MCF 10A (cell line): Measurements from ENCODE around the gene RAD23A. TPM values are rescaled to one million over a fixed set of nuclear protein-coding genes. Genes with fewer than 3 reads are reported as not detected.
"Not testable (repeated sequence)": the region's sequence is repeated elsewhere in the genome, so short reads cannot be mapped to it uniquely, and the experiment has no call there.

Experiments
- BruUV-seq: library from RNA; stranded (reverse); fragments of 400-500 nt; replicated peaks from 2 replicates; lab custom pipeline; 2021; lab: Mats Ljungman, UMichigan
- CTCF ChIA-PET: fragments of 300-600 bp; sonication (Branson Sonifier 250); formaldehyde crosslinking; extraction: SDS; loops from one replicate; lab custom pipeline; 2021; ENCODE audit warnings: antibody characterized with exemption, inconsistent platforms; lab: Yijun Ruan, JAX
- POLR2A ChIA-PET: fragments of 300-600, 350-650 bp; sonication (Branson Sonifier 250); formaldehyde crosslinking; extraction: SDS; loops from one replicate; lab custom pipeline; 2020; ENCODE audit warnings: antibody characterized with exemption, inconsistent platforms; lab: Yijun Ruan, JAX
- DNase-seq: peaks from one replicate; pipeline ENCODE4 v3.0.0-alpha.2; 2018; ENCODE audit not compliant: unreplicated experiment
- H3K27ac Mint-ChIP-seq: one replicate; pipeline ENCODE4 v1.8.0; 2022; ENCODE audit warnings: mild to moderate bottlenecking, low read depth, mixed read lengths; ENCODE audit not compliant: unreplicated experiment
- H3K27me3 Mint-ChIP-seq: one replicate; pipeline ENCODE4 v1.8.0; 2022; ENCODE audit warnings: mixed read lengths; ENCODE audit not compliant: insufficient read depth, unreplicated experiment
- H3K36me3 Mint-ChIP-seq: one replicate; pipeline ENCODE4 v1.8.0; 2022; ENCODE audit warnings: mild to moderate bottlenecking, moderate library complexity, mixed read lengths; ENCODE audit not compliant: insufficient read depth, unreplicated experiment
- H3K4me1 Mint-ChIP-seq: one replicate; pipeline ENCODE4 v1.8.0; 2022; ENCODE audit warnings: mixed read lengths; ENCODE audit not compliant: insufficient read depth, unreplicated experiment
- H3K4me3 Mint-ChIP-seq: one replicate; pipeline ENCODE4 v1.8.0; 2022; ENCODE audit warnings: mild to moderate bottlenecking, moderate library complexity, mixed read lengths; ENCODE audit not compliant: unreplicated experiment
- H3K9me3 Mint-ChIP-seq: one replicate; pipeline ENCODE4 v1.8.0; 2022; ENCODE audit warnings: mixed read lengths; ENCODE audit not compliant: unreplicated experiment
- intact Hi-C: fragments of 100-400 bp; cut with micrococcal nuclease; formaldehyde crosslinking; loops from 2 replicates; pipeline ENCODE4 v1.14.1; 2022
- total RNA-seq: library from RNA; stranded (reverse); gene quantifications from 2 replicates; pipeline ENCODE4 v1.2.3, GENCODE V29; 2022
- TF ChIP-seq, protein P1 (sequence below): fragments of 200-600 bp; IDR thresholded peaks from one replicate; pipeline ENCODE4 v1.8.0; 2022; ENCODE audit warnings: antibody characterized with exemption, mild to moderate bottlenecking; ENCODE audit not compliant: unreplicated experiment

Gene RAD23A
- total RNA-seq, 1 experiment from 2014 or later: 219 TPM

GRCh38 chr19:12907166-12907565 lies 38.5 kb upstream of the RAD23A start:
- no peaks in the 10 kb centered on the region for H3K27me3 Mint-ChIP-seq
- intact Hi-C loops: no loop called here
- no TSS peak for BruUV-seq
- POLR2A ChIA-PET: interaction anchor here (0.9 kb wide), 2 partner anchors 8 to 17 kb away, joined by 3 to 5 read pairs; no protein-coding TSS in a partner anchor
- no peak overlapping the region for H3K27ac Mint-ChIP-seq
- peaks cover 7% of the 10 kb centered on the region for H3K36me3 Mint-ChIP-seq
- no peaks in the 10 kb centered on the region for H3K9me3 Mint-ChIP-seq
- TF ChIP-seq, protein P1, sequence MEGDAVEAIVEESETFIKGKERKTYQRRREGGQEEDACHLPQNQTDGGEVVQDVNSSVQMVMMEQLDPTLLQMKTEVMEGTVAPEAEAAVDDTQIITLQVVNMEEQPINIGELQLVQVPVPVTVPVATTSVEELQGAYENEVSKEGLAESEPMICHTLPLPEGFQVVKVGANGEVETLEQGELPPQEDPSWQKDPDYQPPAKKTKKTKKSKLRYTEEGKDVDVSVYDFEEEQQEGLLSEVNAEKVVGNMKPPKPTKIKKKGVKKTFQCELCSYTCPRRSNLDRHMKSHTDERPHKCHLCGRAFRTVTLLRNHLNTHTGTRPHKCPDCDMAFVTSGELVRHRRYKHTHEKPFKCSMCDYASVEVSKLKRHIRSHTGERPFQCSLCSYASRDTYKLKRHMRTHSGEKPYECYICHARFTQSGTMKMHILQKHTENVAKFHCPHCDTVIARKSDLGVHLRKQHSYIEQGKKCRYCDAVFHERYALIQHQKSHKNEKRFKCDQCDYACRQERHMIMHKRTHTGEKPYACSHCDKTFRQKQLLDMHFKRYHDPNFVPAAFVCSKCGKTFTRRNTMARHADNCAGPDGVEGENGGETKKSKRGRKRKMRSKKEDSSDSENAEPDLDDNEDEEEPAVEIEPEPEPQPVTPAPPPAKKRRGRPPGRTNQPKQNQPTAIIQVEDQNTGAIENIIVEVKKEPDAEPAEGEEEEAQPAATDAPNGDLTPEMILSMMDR: no peak
- DNase-seq: no peak
- CTCF ChIA-PET: interaction anchor here (0.6 to 1.1 kb wide), 3 partner anchors 14 to 142 kb away, joined by 3 to 4 read pairs (median 3); no protein-coding TSS in a partner anchor
- no peak overlapping the region for H3K4me3 Mint-ChIP-seq
- H3K4me1 Mint-ChIP-seq: no peaks in the 10 kb centered on the region

DNA sequence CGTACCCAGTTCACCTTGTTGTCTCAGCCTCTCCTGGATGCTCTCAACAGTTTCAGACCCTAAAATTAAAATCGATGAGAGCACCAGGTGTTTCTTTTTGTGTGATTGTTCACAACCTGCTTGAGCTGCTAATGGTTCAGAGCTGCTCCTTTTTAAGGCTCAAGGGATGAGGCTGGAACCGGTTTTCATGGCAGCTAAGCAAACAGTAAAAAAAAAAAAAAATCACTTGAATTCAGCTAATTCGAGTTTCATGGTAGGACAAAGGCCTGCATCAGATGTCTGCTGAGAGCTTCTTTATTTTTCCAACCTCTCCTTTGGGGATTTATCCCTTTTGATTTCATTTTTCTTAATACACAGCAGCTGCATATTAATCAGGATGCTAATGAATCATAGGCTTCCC lies 33.1 kb upstream of the RAD23A start:
- H3K4me3 Mint-ChIP-seq: no peak overlapping the region
- POLR2A ChIA-PET: interaction anchor here (0.7 kb wide), 3 partner anchors 9 to 1110 kb away, joined by 3 to 4 read pairs (median 4); no protein-coding TSS in a partner anchor

DNA sequence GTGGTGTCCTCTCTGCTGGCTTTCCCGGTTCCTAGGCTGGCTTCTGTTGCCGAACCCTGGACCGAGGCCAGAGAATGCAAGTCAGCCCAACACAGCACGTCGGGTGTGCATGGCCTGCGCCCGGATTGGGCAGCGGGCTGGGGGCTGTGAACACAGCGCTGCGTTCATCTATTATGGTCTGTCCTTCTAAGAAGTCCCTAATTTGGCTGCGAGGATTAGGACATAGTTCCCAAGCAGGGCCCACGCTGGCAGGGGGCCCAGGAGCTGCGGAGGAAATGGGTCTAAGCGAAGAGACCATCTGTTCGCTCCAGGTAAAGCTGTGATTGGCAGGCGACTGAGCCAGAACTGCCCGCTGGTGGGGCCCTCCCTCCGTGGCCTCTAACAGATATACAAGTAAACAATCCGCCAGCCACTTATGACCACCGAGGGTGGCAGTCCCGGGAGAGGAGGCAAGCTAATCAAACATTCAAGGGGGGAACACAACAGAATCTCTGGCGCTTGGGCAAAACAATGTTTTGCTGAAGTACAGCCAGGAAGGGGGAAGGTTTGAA lies 32.6 kb upstream of the RAD23A start:
- intact Hi-C loops: no loop called here
- H3K27me3 Mint-ChIP-seq: no peaks in the 10 kb centered on the region
- H3K36me3 Mint-ChIP-seq: no peaks in the 10 kb centered on the region
- TF ChIP-seq, protein P1: no peak
- H3K4me3 Mint-ChIP-seq: no peak overlapping the region
- H3K4me1 Mint-ChIP-seq: no peaks in the 10 kb centered on the region
- H3K27ac Mint-ChIP-seq: no peak overlapping the region
- DNase-seq: no peak
- BruUV-seq: no TSS peak
- H3K9me3 Mint-ChIP-seq: no peaks in the 10 kb centered on the region
- ChIA-PET POLR2A (interaction anchor here (0.7 kb wide), 4 partner anchors 9 to 1110 kb away, joined by 3 to 4 read pairs (median 4); no protein-coding TSS in a partner anchor), CTCF (no interaction called here)

More for the DNA sequence above, 33.1 kb upstream of the RAD23A start:
- H3K27me3 Mint-ChIP-seq: no peaks in the 10 kb centered on the region
- TF ChIP-seq, protein P1: no peak
- intact Hi-C loops: no loop called here
- no peaks in the 10 kb centered on the region for H3K36me3 Mint-ChIP-seq
- no TSS peak for BruUV-seq
- H3K4me1 Mint-ChIP-seq: no peaks in the 10 kb centered on the region
- H3K9me3 Mint-ChIP-seq: no peaks in the 10 kb centered on the region
- H3K27ac Mint-ChIP-seq: no peak overlapping the region
- DNase-seq: no peak
- CTCF ChIA-PET: interaction anchor here (0.6 kb wide), 1 partner anchor 294 kb away, joined by 6 read pairs; no protein-coding TSS in a partner anchor

DNA sequence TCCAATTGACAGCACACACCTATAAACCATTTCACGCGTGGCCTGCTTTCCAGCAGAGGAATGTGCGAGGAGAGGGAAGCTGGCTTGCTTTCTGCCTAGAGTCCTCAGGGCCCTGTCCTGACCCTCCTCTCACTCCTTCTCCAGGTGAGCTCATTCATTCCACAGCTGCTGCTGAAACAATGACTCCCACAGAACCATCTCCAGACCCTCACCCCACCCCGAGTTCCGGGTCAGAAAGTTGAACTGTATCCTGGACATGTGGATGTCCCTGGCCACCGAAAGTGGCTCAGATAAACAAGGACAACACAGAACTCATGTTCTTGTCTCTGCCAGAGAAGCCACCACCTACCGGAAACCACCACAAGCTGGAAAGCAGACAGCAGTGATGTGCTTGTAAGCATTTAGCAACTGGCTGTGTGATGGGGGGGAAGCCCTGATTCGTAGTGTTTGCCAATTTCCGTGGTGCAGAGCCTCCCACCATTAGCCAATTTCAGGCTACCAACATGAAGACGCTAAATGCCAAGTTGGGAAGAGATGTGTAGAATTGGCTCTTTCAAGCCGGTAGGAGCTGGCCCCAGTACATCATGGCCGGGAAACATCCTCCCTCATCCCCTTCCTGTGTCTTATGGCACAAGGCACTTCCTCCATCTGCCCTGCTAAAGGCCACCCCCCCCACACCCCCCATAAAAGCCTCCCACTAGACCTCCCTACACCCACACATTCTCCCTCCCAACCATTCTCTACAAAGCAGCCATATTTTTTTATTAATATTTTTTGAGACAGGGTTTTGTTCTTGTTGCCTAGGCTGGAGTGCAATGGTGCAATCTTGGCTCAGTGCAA lies 31.6 kb upstream of the RAD23A start:
- H3K4me1 Mint-ChIP-seq: peaks cover 3% of the 10 kb centered on the region
- H3K27me3 Mint-ChIP-seq: no peaks in the 10 kb centered on the region
- intact Hi-C loops: no loop called here
- no peak for DNase-seq
- BruUV-seq: no TSS peak
- POLR2A ChIA-PET: interaction anchor here (0.7 kb wide), 1 partner anchor 32 kb away, joined by 3 read pairs; no protein-coding TSS in a partner anchor
- CTCF ChIA-PET: interaction anchor here (0.8 kb wide), 1 partner anchor 13 kb away, joined by 3 read pairs; no protein-coding TSS in a partner anchor
- no peaks in the 10 kb centered on the region for H3K9me3 Mint-ChIP-seq
- no peak overlapping the region for H3K27ac Mint-ChIP-seq
- H3K36me3 Mint-ChIP-seq: peaks cover 9% of the 10 kb centered on the region
- TF ChIP-seq, protein P1: no peak
- H3K4me3 Mint-ChIP-seq: no peak overlapping the region

GRCh38 chr19:12915860-12916259 lies 29.8 kb upstream of the RAD23A start:
- BruUV-seq, H3K9me3 Mint-ChIP-seq, H3K4me1 Mint-ChIP-seq, DNase-seq, intact Hi-C loops, H3K27ac Mint-ChIP-seq, H3K27me3 Mint-ChIP-seq, H3K4me3 Mint-ChIP-seq: not testable (repeated sequence)
- ChIA-PET CTCF (interaction anchor here (0.7 to 0.8 kb wide), 3 partner anchors 18 to 792 kb away, joined by 3 to 5 read pairs (median 4); no protein-coding TSS in a partner anchor), POLR2A (interaction anchor here (0.6 to 1.4 kb wide), 2 partner anchors 17 to 36 kb away, joined by 3 read pairs; no protein-coding TSS in a partner anchor)
- peaks cover 25% of the 10 kb centered on the region for H3K36me3 Mint-ChIP-seq
